Stimulated activated CD8-positive, alpha-beta memory T cell treated with anti-CD3 and anti-CD28 coated beads, Interleukin-4, amount 100 ng/mL, for 4 hours (primary cell): ENCODE measurements around the gene IFT52.

Source experiments
- DNase-seq, 2 donors: peaks; one replicate each; pipeline ENCODE4 v3.0.0-alpha.2; 2020; ENCODE audit warnings: low read depth in 2 of 2, low spot score in 1 of 2

Gene IFT52

DNA sequence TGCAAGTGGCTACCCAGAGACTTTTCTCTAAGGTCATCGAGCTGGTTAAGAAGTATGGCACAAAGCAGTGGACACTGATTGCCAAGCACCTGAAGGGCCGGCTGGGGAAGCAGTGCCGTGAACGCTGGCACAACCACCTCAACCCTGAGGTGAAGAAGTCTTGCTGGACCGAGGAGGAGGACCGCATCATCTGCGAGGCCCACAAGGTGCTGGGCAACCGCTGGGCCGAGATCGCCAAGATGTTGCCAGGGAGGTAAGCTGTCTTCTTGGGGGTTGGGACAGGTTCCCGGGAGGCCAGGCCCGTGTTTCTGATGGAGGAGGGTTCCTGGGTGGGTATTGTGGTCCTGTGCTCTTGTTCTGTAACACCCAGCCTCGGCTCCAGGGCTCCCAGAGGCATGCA lies 96.1 kb downstream of the IFT52 start:
- no peak for DNase-seq

DNA sequence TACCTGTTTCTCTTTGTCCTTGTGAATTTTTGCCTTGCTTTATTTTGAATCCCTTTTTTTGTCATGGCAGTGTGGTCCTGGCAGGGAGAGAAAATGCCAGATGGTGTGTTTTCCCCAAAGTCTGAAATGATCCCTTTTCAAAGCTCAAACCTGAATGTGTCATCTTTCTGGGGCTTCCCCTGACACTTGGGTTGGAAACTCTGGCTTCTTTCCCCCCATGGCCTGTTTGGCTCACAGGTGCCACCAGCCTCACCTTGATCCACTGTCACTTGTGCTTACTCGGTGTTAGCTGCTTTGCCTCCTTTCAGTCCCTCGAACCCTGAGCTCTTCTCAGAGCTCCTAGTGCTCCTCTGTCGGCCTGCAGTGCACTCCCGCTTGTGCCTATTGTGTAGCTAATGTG lies 98.4 kb downstream of the IFT52 start:
- DNase-seq, result no peak

- DNase-seq, result no peak
Measured at GRCh38 chr20:43690943-43691598, 100.3 kb downstream of the IFT52 start.

DNA sequence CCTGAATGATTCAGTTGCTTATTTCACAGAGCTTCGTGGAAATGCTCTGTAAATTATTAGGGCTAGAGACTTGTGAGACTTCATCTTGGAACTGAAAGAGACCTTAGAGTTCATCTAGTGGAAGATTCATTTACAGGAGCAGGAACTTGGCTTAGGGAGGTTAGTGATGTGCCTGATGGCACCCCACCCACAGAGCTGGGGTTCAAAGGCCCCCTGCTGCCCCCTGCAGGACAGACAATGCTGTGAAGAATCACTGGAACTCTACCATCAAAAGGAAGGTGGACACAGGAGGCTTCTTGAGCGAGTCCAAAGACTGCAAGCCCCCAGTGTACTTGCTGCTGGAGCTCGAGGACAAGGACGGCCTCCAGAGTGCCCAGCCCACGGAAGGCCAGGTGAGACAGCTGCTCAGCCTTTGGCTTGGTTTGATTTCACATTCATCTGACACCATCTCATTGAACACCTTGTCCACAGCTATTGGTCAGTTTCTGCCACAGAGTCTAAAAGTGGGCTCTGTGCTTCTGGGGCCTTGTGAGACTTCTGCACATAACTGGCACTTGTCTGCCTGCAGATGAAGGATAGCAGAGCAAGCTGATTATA lies 101.3 kb downstream of the IFT52 start:
- peak; percentile 8 to 22 for DNase-seq

DNA sequence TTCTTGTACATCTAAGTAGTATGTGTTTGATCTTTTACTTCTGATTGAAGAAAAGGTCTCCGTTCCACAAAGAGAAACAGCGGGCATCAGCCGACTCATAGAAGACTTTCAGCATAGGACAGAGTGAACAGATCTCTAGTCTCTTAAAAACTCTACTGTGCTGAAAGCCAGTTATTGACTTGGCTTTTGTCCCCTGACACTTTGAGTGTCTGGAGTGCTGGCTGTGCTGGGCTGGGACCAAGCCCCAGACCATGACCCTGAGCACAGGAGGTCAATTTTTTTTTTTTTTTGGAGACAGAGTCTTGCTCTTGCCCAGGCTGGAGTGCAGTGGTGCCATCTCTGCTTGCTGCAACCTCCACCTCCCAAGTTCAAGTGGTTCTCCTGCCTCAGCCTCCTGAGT lies 104.0 kb downstream of the IFT52 start:
- no peak for DNase-seq

GRCh38 chr20:43695571-43695970 lies 104.8 kb downstream of the IFT52 start:
- no peak for DNase-seq
